CD4-positive, CD25-positive, alpha-beta regulatory T cell (primary cell): ENCODE data around the gene OLIG1. TPM values are rescaled to one million over a fixed set of nuclear protein-coding genes. Genes with fewer than 3 reads are reported as not detected.

ENCODE experiments used
- ATAC-seq, 2 donors: fragments of 150-1000 bp; cut with Tn5 transposase; one replicate each; pipeline ENCODE4 v1.10.0; 2021; ENCODE audit warnings: low read depth in 2 of 2, moderate number of reproducible peaks in 2 of 2, moderate library complexity in 1 of 2
- DNase-seq, 3 donors: peaks; one replicate each; pipeline versions ENCODE4 v3.0.0 to v3.0.0-alpha.2; 2012 to 2022; ENCODE audit warnings: mixed read lengths in 1 of 3
- H3K27ac ChIP-seq: one replicate; pipeline ENCODE4 v1.7.0; 2013; ENCODE audit warnings: mild to moderate bottlenecking, low read length; ENCODE audit not compliant: insufficient read depth, poor library complexity, severe bottlenecking
- H3K27me3 ChIP-seq: one replicate; pipeline ENCODE4 v1.7.0; 2013; ENCODE audit warnings: low read length; ENCODE audit not compliant: control insufficient read depth, insufficient read depth
- H3K36me3 ChIP-seq: one replicate; pipeline ENCODE4 v1.7.0; 2013; ENCODE audit warnings: mild to moderate bottlenecking, low read length, moderate library complexity; ENCODE audit not compliant: control insufficient read depth, insufficient read depth
- H3K4me1 ChIP-seq: 2 replicates; pipeline ENCODE4 v1.7.0; 2013; ENCODE audit warnings: mild to moderate bottlenecking, low read length; ENCODE audit not compliant: insufficient read depth, control insufficient read depth, poor library complexity, severe bottlenecking
- H3K4me3 ChIP-seq: one replicate; pipeline ENCODE4 v1.7.0; 2013; ENCODE audit warnings: low read depth, mild to moderate bottlenecking, low read length, moderate library complexity
- H3K9me3 ChIP-seq, 2 experiments: 1 replicate in 1 of 2; 2 replicates in 1 of 2; pipeline ENCODE4 v1.7.0; 2013; ENCODE audit warnings: low read length in 2 of 2, mild to moderate bottlenecking in 1 of 2, moderate library complexity in 1 of 2; ENCODE audit not compliant: control insufficient read depth in 2 of 2
- H3K27ac Mint-ChIP-seq, 3 donors: one replicate each; pipeline ENCODE4 v1.8.0; 2020 to 2022; ENCODE audit warnings: mild to moderate bottlenecking in 3 of 3, mixed read lengths in 3 of 3, moderate library complexity in 2 of 3
- H3K27me3 Mint-ChIP-seq: one replicate; pipeline ENCODE4 v1.8.0; 2022; ENCODE audit warnings: mild to moderate bottlenecking, mixed read lengths
- H3K36me3 Mint-ChIP-seq: one replicate; pipeline ENCODE4 v1.8.0; 2020; ENCODE audit warnings: mixed read lengths
- H3K4me1 Mint-ChIP-seq, 4 donors: one replicate each; pipeline ENCODE4 v1.8.0; 2020 to 2022; ENCODE audit warnings: mixed read lengths in 4 of 4, mild to moderate bottlenecking in 1 of 4
- H3K4me3 Mint-ChIP-seq, 4 donors: one replicate each; pipeline ENCODE4 v1.8.0; 2020 to 2022; ENCODE audit warnings: mild to moderate bottlenecking in 4 of 4, mixed read lengths in 4 of 4, moderate library complexity in 3 of 4
- H3K9me3 Mint-ChIP-seq, 7 donors: one replicate each; pipeline ENCODE4 v1.8.0; 2020 to 2022; ENCODE audit warnings: mixed read lengths in 7 of 7, mild to moderate bottlenecking in 3 of 7, moderate library complexity in 2 of 7
- polyA plus RNA-seq, 4 donors: library from polyadenylated mRNA; unstranded; fragments of 300-500 nt; fragmentation: Illumina TruSeq; gene quantifications; one replicate each; pipeline ENCODE4 v1.2.3, GENCODE V29; 2021
- total RNA-seq: library from RNA; stranded (reverse); gene quantifications from one replicate; pipeline ENCODE4 v1.2.3, GENCODE V29; 2022

The OLIG1 gene
- total and polyA plus RNA-seq, 5 donors from 2014 or later: not detected

- peaks cover 7 to 61% (median 23%) of the 10 kb centered on the region in 4 donors for H3K4me1 Mint-ChIP-seq
- peak overlapping the region in 3 of 4 donors; percentile 60 to 73 (median 69) for H3K4me3 Mint-ChIP-seq
- Histone ChIP-seq H3K36me3 (no peaks in the 10 kb centered on the region), H3K27me3 (peaks cover 27% of the 10 kb centered on the region), H3K4me3 (no peak overlapping the region), H3K9me3 (no peaks in the 10 kb centered on the region), H3K4me1 (peaks cover 55% of the 10 kb centered on the region), H3K27ac (no peak overlapping the region)
- peaks cover 0 to 2% (median 0%) of the 10 kb centered on the region in 7 donors for H3K9me3 Mint-ChIP-seq
- H3K27ac Mint-ChIP-seq: peak overlapping the region in 2 of 3 donors; percentile 71 to 76
- peaks cover 83% of the 10 kb centered on the region for H3K27me3 Mint-ChIP-seq
- H3K36me3 Mint-ChIP-seq: peaks cover 6% of the 10 kb centered on the region
- no peak for DNase-seq
- no peak for ATAC-seq
Measured at GRCh38 chr21:33024201-33025103, 45.5 kb upstream of the OLIG1 start.

GRCh38 chr21:33025106-33025488 is 44.8 kb upstream of the OLIG1 start:
- H3K4me3 ChIP-seq: no peak overlapping the region
- H3K36me3 ChIP-seq: no peaks in the 10 kb centered on the region
- H3K9me3 ChIP-seq: no peaks in the 10 kb centered on the region
- peaks cover 0 to 2% (median 0%) of the 10 kb centered on the region in 7 donors for H3K9me3 Mint-ChIP-seq
- peaks cover 7 to 63% (median 24%) of the 10 kb centered on the region in 4 donors for H3K4me1 Mint-ChIP-seq
- peaks cover 52% of the 10 kb centered on the region for H3K4me1 ChIP-seq
- H3K27ac Mint-ChIP-seq: peak overlapping the region in 1 of 3 donors; percentile 76
- no peak for DNase-seq
- peaks cover 87% of the 10 kb centered on the region for H3K27me3 Mint-ChIP-seq
- H3K27me3 ChIP-seq: peaks cover 31% of the 10 kb centered on the region
- no peak overlapping the region for H3K27ac ChIP-seq
- H3K36me3 Mint-ChIP-seq: peaks cover 6% of the 10 kb centered on the region
- ATAC-seq: no peak
- H3K4me3 Mint-ChIP-seq: peak overlapping the region in 3 of 4 donors; percentile 39 to 60 (median 41)

DNA sequence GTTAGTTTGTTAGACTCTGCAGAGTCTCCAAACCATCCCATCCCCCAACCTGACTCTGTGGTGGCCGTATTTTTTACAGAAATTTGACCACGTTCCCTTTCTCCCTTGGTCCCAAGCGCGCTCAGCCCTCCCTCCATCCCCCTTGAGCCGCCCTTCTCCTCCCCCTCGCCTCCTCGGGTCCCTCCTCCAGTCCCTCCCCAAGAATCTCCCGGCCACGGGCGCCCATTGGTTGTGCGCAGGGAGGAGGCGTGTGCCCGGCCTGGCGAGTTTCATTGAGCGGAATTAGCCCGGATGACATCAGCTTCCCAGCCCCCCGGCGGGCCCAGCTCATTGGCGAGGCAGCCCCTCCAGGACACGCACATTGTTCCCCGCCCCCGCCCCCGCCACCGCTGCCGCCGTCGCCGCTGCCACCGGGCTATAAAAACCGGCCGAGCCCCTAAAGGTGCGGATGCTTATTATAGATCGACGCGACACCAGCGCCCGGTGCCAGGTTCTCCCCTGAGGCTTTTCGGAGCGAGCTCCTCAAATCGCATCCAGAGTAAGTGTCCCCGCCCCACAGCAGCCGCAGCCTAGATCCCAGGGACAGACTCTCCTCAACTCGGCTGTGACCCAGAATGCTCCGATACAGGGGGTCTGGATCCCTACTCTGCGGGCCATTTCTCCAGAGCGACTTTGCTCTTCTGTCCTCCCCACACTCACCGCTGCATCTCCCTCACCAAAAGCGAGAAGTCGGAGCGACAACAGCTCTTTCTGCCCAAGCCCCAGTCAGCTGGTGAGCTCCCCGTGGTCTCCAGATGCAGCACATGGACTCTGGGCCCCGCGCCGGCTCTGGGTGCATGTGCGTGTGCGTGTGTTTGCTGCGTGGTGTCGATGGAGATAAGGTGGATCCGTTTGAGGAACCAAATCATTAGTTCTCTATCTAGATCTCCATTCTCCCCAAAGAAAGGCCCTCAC is 44.2 kb upstream of the OLIG1 start, which contains the start of gene OLIG2:
OLIG2 (plus strand) TSS at position 447 of the 954 bp plus-strand sequence. CDS start 928 bp downstream, outside the sequence.
- Mint-ChIP-seq H3K27me3 (peaks cover 85% of the 10 kb centered on the region), H3K36me3 (peaks cover 6% of the 10 kb centered on the region), H3K27ac (peak within 1 kb of the TSS in 1 of 3 donors; percentile 76), H3K4me3 (peak within 1 kb of the TSS; percentile 59 to 81 (median 65)), H3K4me1 (peaks cover 7 to 58% (median 22%) of the 10 kb centered on the region in 4 donors), H3K9me3 (peaks cover 0 to 2% (median 0%) of the 10 kb centered on the region in 7 donors)
- ATAC-seq (no peak), DNase-seq (no peak)
- Histone ChIP-seq H3K4me1 (peaks cover 48% of the 10 kb centered on the region), H3K36me3 (no peaks in the 10 kb centered on the region), H3K9me3 (no peaks in the 10 kb centered on the region), H3K27me3 (peaks cover 28% of the 10 kb centered on the region), H3K27ac (no peak within 1 kb of the TSS), H3K4me3 (no peak within 1 kb of the TSS)

DNA sequence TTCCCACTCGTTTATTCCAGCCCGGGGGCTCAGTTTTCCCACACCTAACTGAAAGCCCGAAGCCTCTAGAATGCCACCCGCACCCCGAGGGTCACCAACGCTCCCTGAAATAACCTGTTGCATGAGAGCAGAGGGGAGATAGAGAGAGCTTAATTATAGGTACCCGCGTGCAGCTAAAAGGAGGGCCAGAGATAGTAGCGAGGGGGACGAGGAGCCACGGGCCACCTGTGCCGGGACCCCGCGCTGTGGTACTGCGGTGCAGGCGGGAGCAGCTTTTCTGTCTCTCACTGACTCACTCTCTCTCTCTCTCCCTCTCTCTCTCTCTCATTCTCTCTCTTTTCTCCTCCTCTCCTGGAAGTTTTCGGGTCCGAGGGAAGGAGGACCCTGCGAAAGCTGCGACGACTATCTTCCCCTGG is 43.5 kb upstream of the OLIG1 start:
- Mint-ChIP-seq H3K36me3 (peaks cover 6% of the 10 kb centered on the region), H3K9me3 (peaks cover 0 to 4% (median 0%) of the 10 kb centered on the region in 7 donors), H3K4me3 (peak overlapping the region in 3 of 4 donors; percentile 59 to 70 (median 65)), H3K4me1 (peaks cover 7 to 57% (median 22%) of the 10 kb centered on the region in 4 donors), H3K27me3 (peaks cover 81% of the 10 kb centered on the region), H3K27ac (no peak overlapping the region)
- Histone ChIP-seq H3K36me3 (no peaks in the 10 kb centered on the region), H3K4me1 (peaks cover 48% of the 10 kb centered on the region), H3K9me3 (no peaks in the 10 kb centered on the region), H3K27ac (no peak overlapping the region), H3K4me3 (no peak overlapping the region), H3K27me3 (peaks cover 26% of the 10 kb centered on the region)
- ATAC-seq (no peak), DNase-seq (no peak)

DNA sequence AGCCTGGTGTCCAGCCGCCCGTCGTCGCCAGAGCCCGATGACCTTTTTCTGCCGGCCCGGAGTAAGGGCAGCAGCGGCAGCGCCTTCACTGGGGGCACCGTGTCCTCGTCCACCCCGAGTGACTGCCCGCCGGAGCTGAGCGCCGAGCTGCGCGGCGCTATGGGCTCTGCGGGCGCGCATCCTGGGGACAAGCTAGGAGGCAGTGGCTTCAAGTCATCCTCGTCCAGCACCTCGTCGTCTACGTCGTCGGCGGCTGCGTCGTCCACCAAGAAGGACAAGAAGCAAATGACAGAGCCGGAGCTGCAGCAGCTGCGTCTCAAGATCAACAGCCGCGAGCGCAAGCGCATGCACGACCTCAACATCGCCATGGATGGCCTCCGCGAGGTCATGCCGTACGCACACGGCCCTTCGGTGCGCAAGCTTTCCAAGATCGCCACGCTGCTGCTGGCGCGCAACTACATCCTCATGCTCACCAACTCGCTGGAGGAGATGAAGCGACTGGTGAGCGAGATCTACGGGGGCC is 43.0 kb upstream of the OLIG1 start:
- Mint-ChIP-seq H3K36me3 (peaks cover 6% of the 10 kb centered on the region), H3K9me3 (peaks cover 0 to 4% (median 0%) of the 10 kb centered on the region in 7 donors), H3K27me3 (peaks cover 81% of the 10 kb centered on the region), H3K4me1 (peaks cover 7 to 56% (median 22%) of the 10 kb centered on the region in 4 donors), H3K27ac (no peak overlapping the region), H3K4me3 (peak overlapping the region in 3 of 4 donors; percentile 59 to 70 (median 65))
- Histone ChIP-seq H3K36me3 (no peaks in the 10 kb centered on the region), H3K27me3 (peaks cover 22% of the 10 kb centered on the region), H3K4me3 (no peak overlapping the region), H3K9me3 (no peaks in the 10 kb centered on the region), H3K4me1 (peaks cover 48% of the 10 kb centered on the region), H3K27ac (no peak overlapping the region)
- ATAC-seq (no peak), DNase-seq (no peak)

DNA sequence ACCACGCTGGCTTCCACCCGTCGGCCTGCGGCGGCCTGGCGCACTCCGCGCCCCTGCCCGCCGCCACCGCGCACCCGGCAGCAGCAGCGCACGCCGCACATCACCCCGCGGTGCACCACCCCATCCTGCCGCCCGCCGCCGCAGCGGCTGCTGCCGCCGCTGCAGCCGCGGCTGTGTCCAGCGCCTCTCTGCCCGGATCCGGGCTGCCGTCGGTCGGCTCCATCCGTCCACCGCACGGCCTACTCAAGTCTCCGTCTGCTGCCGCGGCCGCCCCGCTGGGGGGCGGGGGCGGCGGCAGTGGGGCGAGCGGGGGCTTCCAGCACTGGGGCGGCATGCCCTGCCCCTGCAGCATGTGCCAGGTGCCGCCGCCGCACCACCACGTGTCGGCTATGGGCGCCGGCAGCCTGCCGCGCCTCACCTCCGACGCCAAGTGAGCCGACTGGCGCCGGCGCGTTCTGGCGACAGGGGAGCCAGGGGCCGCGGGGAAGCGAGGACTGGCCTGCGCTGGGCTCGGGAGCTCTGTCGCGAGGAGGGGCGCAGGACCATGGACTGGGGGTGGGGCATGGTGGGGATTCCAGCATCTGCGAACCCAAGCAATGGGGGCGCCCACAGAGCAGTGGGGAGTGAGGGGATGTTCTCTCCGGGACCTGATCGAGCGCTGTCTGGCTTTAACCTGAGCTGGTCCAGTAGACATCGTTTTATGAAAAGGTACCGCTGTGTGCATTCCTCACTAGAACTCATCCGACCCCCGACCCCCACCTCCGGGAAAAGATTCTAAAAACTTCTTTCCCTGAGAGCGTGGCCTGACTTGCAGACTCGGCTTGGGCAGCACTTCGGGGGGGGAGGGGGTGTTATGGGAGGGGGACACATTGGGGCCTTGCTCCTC is 42.3 kb upstream of the OLIG1 start:
- H3K36me3 ChIP-seq: no peaks in the 10 kb centered on the region
- ATAC-seq (no peak), DNase-seq (no peak)
- peak overlapping the region in 3 of 4 donors; percentile 77 to 84 (median 80) for H3K4me3 Mint-ChIP-seq
- H3K27me3 Mint-ChIP-seq: peaks cover 81% of the 10 kb centered on the region
- peaks cover 48% of the 10 kb centered on the region for H3K4me1 ChIP-seq
- no peak overlapping the region for H3K27ac Mint-ChIP-seq
- H3K27me3 ChIP-seq: peaks cover 17% of the 10 kb centered on the region
- peaks cover 0 to 3% (median 0%) of the 10 kb centered on the region in 7 donors for H3K9me3 Mint-ChIP-seq
- H3K27ac ChIP-seq: no peak overlapping the region
- no peaks in the 10 kb centered on the region for H3K9me3 ChIP-seq
- peaks cover 7 to 53% (median 17%) of the 10 kb centered on the region in 4 donors for H3K4me1 Mint-ChIP-seq
- no peak overlapping the region for H3K4me3 ChIP-seq
- peaks cover 6% of the 10 kb centered on the region for H3K36me3 Mint-ChIP-seq
